NCI-H2029 (cell line): ENCODE measurements around the gene MEF2C.
"Not testable (repeated sequence)": the region's sequence is repeated elsewhere in the genome, so short reads cannot be mapped to it uniquely, and the experiment has no call there.

Source experiments
- DNase-seq: peaks from one replicate; lab custom pipeline; 2025; lab: John Stamatoyannopoulos, UW

The MEF2C gene

DNA sequence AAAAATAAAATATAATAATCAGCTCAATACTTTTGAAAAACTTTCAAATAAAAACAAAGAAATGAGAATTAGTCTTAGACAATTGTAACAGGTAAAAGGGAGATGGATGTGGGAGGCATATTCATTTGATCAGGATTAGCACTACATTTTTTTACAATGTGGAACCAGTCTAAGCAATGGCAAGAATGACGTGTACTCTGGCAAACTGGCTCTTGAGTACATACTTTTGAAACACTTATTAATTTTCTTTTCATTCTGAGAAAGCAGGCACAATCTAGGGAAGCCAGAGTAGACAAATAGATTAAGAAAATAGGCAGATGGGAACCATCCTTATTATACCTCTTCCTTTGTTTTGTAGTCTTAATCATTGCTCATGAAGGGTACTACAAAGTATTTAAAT is 79.7 kb downstream of the MEF2C start:
- no peak for DNase-seq

DNA sequence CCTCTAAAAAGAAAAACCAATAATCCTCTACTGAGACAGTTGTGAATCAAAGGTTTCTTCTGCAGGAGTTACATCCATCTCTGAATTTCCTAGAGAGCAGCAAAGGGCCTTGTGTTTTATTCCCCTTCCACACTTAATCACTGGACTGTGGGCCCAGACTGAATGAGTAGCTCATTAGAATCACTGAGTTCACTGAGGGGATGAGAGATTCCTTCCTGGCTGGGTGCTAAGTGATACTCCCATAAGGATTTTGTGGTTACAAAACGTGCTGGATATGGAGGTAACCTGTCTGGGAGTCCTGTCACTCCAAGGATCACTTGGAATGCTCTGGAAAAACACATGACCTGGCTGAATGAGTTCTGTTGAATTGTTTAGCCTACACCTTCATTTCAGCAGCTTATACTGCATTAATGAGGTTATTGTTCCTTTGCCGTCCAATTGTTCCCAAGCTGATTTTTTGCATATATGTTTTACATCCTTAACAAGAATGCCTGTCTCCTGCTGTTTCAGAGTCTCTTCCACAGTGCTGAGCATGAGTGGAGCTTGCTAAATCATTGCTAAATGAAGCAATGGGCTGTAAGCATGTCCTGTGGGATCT is 82.9 kb downstream of the MEF2C start:
- DNase-seq: no peak

DNA sequence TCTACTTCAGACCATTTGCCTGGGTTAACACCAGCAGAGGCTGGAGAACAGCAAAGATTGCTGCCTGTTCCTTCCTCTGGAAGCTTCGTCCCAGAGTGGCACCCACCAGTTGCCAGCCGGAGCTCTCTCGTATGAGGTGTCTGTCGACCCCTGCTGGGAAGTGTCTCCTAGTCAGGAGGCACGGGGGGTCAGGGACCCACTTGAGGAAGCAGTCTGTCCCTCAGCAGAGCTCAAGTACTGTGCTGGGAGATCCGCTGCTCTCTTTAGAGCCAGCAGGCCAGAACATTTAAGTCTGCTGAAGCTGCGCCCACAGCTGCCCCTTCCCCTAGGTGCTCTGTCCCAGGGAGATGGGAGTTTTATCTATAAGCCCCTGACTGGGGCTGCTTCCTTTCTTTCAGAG is 84.1 kb downstream of the MEF2C start:
- DNase-seq: not testable (repeated sequence)

DNA sequence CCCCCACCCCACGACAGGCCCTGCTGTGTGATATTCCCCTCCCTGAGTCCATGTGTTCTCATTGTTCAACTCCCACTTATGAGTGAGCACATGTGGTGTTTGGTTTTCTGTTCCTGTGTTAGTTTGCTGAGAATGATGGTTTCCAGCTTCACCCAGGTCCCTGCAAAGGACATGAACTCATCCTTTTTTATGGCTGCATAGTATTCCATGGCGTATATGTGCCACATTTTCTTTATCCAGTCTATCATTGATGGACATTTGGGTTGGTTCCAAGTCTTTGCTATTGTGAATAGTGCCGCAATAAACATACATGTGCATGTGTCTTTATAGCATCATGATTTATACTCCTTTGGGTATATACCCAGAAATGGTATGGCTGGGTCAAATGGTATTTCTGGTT is 89.2 kb downstream of the MEF2C start:
- not testable (repeated sequence) for DNase-seq

DNA sequence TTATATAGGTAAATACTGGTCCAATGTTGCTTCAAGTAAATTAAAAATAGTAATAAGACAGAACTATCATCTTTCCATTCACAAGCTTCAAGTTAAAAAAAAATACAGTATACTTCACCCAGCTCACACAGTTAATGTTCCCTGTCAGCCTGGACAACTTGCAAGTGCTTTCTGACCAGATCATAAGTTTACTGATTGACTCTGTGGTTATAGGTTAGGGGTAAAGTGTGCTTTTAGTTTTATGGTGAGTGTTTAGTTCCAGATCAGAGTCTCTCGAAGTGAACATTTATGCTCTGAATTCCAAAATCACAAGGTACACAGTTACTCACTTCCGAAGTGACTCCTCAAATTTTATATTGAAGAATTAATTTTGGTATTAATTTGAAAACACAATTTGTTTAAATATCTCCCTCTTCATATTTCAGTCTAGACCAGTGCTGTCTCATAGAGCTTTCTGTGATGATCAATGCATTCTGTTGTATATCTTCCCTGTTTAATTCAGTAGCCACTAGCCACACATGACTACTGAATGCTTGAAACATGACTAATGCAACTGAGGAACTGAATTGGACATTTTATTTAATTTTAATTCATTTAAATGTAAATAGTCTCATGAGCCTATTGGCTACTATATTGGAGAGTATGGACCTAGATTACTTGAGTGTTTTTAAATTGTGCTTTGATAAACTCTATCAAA is 90.7 kb downstream of the MEF2C start:
- DNase-seq: no peak

DNA sequence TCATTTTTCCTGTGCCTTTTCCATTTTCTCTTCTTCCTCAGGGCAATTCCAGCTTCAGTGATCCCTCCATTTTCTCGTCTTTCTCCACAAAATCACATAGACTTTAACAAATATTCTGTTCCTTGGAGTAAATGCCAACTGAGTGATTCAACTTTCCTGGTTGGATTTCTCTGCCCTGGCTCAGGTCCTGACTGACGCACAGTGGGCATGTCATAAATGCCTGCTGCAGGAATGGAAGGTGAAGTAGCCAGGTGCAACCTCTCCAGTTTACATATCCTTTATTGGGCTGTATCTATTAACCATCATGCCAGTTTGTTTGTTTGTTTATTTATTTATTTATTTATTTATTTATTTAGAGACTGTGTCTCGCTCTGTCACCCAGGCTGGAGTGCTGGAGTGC is 95.1 kb downstream of the MEF2C start:
- DNase-seq: no peak

DNA sequence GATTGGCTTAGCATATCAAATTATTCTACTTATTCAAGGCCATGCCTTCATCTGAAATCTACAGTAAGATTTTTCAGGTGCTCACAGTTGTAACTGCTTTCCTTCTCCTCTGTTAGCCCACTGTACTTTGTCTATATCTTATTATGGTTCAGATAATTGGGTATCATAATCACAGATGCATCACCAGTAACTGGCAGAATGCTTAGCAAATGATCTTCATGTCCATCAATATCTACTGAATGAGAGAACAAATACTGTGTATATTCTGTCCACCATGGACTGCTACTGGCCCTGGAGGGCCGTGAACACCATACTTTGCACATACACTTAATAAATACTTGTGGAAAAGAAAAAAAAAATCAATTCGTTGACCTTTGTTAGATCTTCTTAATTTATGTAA is 96.2 kb downstream of the MEF2C start:
- DNase-seq: no peak

DNA sequence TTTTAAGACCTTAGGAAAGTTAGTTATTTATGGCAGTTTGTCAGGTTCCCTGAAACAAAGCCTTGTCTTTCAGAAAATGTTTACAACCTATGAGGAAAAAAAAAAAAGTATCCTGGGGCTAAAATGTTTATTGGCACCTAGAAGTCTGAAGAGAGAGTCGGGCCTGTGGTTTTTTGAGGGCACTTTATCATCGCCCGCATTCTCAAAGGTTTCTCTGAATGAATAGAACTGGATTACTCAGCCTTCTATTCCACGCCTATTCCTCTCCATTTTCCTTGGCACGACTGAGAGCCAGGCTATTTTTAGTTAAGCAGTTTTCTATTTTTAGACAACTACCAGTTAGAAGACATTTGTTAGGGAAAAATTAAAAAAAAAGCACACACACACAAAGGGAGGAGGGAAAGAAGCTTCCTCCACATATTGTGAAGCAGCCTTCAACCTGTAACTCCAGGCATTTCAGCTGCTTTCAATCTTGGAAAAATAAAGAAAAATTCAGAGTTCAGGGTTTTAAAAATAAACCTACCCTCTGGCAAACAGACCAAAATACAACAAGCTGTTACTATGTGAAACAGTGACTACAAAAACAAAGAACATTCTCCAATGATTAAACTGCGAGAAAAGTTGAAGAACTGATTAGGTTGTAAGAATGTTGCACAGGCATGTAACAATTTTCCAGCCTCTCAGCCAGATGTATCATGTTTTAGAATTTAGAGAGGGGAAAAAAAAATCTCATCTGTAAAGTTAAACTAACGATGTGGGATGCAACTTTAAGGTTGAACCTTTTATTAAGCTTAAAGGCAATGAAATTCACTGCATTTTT is 97.0 kb downstream of the MEF2C start:
- peak; percentile 79 for DNase-seq

DNA sequence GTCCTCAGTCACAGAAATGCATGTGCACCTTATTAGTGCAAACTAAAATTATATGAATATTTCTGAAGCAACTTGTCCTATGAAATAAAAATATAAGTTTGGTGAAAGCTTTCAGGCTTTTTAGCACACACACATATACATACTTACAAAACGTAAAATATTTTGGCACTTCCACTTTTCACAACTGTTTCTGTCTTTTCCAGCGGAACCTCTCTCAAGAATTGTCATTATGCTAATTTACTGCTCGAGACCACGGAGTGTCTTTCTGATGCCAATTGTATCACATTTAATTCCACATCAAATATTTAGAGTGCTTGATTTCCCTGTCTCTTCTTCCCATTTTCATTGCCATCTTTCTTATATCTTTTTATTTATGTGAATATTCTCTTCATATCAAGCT is 100.4 kb downstream of the MEF2C start:
- no peak for DNase-seq

DNA sequence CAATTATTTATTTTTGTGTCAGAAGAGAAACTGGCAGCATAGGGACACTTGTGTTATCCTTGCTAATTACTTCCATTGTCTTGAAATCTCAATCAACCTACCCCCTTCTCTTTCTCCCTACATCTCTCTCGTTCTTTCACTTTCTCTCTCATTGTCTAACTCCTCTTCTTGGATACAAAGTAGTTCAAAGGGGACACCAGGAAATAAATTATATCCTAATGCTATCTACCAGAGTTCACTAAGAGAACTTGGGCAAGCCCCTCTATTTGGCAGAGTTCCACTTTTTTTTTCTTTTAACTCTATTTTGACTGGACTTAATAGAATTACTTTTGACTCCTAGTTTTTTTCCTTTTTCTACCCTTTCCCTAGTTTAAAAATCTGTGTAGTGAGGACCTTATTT is 102.2 kb downstream of the MEF2C start:
- no peak for DNase-seq

DNA sequence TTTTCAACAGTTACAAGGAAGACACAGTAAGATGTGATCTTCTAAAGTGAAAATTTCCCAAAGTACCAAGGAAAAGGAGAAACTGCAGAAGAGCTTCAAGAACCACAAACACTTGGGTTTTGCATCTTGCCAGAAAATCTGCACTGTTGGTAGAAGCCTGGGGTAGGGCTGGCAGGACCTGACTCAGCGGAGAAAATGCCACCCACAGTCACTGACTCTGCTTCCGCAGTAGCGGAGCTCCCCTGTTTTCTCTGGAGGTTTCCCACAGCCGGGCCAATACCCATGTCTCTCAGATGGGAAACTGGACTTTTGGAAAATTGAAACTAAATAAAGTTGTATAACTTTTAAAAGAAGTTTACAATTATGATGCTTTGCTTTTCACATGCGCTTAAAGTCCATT is 104.2 kb downstream of the MEF2C start:
- DNase-seq: no peak

DNA sequence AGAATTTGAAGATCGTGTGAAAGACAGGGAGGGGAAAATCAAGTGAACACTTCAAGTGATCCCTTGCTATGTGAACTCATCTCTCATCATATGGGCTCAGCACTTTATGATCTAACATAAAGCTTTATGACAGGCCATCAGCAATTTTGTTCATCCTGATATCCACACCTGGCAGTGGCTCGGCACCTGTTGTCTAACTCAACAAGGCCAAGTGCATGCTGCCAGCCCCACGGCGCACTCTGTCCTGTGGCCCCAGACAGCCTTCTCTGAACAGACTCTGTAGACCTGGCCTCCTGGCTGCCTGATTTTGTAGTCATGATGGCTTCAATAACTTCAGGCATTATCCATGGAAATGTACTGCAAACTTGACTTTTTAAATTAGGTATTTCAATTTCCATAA is 106.3 kb downstream of the MEF2C start:
- no peak for DNase-seq

DNA sequence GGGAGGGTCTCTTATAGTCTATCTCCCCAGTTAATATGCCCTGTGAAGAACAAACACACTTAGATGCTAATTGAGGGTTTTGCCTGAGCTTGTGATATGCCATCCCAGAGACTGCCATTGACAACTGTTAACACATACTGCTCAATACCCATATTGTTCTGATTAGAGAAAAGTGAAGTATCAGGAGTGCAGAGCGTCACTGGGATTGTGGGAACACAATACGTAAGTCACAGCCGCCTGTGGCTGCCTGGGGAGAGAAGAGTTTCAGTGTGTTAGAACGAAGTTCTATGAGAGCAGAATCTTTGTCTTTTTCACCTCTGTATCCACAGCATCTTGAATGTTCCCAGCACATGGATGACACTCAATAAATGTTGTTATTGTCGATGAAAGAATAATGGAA is 110.2 kb downstream of the MEF2C start:
- DNase-seq: no peak

DNA sequence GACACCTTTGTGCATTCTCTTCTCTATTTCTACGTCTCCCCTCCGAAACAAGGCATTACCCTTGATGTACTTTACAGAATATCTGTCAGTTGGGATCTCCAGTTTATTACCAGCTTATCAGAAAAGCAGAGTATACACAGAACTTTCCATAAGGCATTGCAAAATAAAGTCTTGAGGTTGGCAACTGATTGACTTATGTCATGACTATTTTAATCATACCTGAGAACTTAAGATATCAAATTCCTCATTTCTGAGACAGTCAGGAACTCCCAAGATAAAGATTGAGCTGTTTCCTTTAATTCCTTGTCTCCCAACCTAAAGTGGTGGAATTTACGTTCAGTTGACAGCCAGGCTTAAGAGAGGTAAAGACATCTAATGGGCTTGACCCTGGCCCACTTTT is 110.9 kb downstream of the MEF2C start:
- no peak for DNase-seq

DNA sequence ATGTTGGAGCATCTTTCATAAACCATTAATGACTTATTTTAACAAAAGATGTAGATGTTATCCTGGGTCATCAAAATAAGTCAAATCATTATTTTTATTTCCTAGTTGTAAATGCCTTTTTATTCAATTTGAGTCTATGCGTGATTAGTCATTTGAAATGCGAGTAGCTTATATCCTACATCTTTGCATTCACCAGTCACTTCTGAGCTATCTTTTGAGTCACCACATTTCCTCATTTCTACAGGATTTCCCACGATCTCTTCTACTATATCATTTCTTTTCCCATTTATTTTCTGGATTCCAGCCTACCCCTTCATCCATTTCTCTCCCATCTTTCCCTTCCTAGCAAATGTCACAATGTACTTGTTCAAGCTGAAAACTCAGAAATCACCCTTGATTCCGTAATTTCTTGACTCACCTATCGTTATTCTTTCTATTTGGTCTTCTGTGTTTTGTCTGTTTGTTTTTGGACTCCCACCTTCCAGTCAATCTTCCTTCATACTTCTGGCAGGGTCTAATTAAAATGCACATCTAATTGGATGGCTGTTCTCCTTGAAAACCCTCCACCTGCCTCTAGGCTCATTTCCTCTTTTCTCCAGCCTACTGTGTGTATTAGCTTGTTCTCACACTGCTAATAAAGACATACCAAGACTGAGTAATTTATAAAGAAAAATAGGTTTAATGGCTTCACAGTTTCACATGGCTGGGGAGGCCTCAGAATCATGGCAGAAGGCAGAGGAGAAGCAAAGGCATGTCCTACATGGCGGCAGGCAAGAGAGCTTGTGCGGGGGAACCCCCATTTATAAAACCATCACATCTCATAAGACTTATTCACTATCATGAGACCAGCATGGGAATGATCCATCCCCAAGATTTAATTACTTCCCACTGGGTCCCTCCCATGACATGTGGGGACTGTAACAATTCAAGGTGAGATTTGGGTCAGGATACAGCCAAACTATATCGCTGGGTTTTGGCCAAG is 112.4 kb downstream of the MEF2C start:
- no peak for DNase-seq

DNA sequence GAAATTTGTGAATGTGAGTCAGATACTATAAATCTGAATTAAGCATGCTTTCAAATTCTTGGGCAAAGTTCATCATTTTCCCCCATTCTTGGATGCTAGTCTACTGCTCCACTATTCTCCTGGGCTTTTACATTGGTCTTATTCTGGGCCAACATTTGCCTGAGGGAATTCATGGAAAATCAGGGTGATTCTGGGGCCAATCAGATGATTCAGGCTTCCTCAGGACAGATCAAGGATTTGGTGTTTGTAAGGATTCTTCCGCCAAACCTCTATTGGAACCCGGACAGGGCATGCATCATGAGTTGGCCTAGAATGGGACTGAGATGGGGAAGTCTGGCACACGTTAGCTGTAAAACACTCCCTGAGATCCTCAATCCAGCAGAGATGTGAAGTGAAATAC is 113.8 kb downstream of the MEF2C start:
- no peak for DNase-seq

DNA sequence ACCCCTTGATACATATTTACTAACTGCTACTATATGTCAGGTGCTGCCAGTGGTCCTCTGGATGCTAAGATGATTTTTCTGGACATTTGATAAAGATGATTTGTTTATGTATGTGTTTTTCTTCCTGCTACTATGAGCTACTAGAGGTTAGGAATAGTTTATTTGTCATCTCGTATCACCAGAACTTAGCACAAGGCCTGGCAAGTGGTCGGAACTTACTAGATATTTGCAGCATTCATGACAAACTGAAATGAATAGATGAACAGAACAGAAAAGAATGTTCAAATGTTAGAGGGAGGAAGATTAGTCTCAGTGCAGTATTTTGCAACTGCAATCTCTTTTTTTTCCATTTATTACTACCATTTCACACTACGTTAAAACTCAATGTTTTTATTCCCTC is 114.6 kb downstream of the MEF2C start:
- DNase-seq: no peak

DNA sequence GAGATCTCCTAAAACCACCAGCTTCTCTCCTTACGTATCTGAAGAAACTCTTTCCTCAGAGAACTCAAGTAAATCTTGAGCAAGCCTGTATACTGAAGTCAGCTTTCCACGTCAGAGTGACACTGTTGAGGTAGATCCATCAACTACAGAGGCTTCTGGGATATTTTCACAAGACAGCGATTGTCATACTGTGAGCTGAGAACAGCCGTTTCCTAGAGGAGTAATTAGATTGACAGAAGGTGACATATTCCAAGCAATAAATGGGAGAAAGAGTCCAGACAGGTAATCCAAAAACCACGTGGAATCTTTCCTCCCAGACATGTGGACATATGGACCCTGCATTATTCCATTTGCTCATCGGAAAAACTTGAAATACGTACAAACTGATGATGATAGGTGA is 117.2 kb downstream of the MEF2C start:
- no peak for DNase-seq

DNA sequence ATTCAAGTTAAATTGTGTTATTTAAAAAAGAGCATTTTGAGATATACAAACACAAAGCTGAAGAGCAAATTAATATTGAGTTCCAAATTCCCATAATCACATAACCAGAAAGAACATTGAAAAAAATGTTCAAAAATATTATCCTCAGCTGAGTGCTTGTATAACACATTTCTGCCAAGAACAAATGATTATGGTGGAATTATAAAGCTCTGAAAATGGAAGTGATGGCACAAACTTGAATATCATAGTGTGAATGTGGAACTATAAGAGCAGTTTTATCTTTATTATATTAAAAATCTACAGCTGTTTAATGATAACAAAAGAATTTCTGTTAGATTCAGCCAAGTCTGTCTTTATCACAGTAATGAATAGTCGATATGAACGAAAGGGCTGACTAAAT is 117.8 kb downstream of the MEF2C start:
- DNase-seq: no peak

DNA sequence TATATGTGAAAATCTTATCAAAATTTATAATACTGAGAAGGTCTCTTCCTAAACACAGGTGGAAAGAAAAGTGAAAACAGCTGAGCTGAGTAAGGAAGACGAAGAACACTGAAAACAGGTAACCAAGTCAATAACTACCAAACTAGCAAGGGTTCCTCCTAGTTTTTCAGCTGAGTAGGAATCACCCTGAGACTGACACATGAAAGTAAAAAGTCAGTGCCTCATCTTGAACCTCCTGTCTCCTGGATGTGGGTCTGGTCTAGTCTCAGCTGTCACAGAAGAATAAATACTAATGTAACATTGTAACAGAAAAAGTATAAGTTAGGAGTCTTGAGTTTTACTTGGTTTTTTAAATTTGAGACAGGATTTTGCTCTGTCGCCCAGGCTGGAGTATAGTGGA is 121.0 kb downstream of the MEF2C start:
- no peak for DNase-seq

DNA sequence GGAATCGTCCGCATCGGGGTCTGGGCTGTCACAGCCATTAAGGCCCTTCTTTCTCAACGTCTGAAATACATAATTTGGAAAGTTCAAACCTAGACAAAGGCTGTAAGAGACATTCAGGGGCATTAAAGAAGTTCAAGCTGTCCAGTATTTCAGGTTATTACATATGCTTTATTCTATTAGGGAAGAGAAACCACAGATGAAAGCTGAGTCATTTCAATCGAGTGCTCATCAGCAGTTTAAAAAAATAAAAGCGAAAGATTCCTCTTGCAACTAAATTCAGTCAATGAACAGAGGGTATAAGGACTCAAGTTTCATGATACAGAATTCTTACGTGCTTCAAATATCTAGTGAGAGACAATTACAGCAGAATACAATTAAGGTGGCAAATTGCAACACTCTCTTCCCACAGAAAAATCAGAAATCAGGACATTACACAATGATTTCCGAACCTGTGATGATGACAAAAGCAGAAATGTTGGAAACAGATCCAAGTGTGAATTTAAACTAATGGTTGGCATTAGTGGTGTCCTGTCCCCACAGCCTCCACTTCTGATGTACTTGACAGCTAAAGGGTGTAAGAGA is 121.6 kb downstream of the MEF2C start:
- no peak for DNase-seq

DNA sequence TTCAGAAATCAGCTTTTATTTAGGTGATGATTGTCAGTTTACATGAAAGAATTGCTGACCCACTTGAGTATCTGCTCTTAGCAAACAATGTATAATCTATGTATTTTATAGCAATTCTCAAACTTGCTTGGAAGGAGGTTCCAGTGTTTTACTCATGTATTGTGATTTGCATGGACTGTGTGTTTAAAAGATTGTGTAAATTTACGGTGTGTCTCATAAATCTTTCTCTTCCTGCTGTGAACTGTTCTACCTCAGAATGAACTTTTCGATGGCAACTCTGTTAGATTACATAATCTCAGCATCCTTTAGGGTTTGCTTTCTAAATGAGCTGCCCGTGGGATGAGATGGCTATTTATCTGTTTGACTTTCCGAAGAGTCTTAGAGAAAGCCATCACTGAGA is 122.5 kb downstream of the MEF2C start:
- no peak for DNase-seq
